ENCODE results near the gene SEMA4C. TPM values are rescaled to one million over a fixed set of nuclear protein-coding genes. Genes with fewer than 3 reads are reported as not detected.

The SEMA4C gene
- total RNA-seq, 2 experiments from 2014 or later = 55.8 to 56.8 TPM

DNA sequence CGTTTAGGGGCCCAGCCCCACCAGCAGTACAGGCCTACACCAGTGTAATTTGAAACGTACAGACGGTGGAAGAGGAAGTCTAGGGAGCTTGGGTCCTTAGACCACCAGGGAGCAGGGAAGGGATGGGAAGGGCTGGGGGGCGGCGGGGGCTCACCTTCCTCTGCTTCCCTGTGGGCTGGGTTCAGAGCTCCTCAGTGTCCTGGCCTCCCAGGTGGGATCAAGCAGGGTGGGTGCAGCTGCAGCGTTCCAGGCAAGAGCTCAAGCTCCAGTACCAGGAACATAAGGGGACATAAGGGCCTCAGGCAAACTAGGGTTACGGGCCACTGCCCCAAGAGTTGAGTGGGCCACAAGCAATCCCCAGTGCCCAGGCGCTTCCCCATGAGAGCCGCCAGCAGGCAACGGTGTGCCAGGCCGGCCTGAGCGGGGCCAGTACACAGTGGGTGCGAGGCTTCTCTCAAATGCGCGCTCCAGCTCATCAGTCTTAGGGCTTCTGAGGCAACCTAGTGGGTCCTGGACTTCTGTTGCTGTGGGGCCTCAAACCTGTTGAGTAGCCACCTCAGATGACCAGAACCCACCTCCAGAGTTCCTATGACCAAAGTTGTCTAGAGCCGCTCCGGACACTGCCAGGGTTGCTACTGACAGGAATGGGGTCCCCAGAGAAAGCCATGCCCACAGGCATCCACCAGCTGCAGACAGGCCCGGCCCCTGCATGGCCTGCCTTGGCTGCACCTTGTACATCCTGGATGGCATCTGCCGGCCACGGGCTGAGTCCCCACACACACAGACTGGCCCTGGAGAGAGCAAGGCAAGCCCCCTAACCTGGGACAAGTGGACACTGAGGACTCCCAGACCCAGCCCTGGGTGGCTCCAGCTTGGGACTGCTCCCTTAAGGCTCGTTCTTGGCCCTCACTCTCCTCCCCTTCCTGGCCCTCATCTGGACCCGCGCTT, 31.3 kb downstream of the SEMA4C start:
- Histone ChIP-seq H3K4me3 (ENCODE audit: low read length) (peak overlapping the region; percentile 46), H3K4me1 (ENCODE audit: insufficient read depth, low read length) (peaks cover 22% of the 10 kb centered on the region), H3K27ac (ENCODE audit: low read depth in 1 of 2, low read length in 2 of 2) (no peak overlapping the region), H3K9me3 (ENCODE audit: control insufficient read depth in 1 of 2, insufficient read depth in 1 of 2, low read length in 2 of 2) (no peaks in the 10 kb centered on the region), H3K36me3 (ENCODE audit: insufficient read depth, low read length) (peaks cover 18% of the 10 kb centered on the region), H3K27me3 (ENCODE audit: control insufficient read depth in 1 of 2, insufficient read depth in 2 of 2, low read length in 2 of 2) (no peaks in the 10 kb centered on the region)
- H3K4me3 Mint-ChIP-seq = peak overlapping the region; percentile 70
- TF ChIP-seq, protein P1, sequence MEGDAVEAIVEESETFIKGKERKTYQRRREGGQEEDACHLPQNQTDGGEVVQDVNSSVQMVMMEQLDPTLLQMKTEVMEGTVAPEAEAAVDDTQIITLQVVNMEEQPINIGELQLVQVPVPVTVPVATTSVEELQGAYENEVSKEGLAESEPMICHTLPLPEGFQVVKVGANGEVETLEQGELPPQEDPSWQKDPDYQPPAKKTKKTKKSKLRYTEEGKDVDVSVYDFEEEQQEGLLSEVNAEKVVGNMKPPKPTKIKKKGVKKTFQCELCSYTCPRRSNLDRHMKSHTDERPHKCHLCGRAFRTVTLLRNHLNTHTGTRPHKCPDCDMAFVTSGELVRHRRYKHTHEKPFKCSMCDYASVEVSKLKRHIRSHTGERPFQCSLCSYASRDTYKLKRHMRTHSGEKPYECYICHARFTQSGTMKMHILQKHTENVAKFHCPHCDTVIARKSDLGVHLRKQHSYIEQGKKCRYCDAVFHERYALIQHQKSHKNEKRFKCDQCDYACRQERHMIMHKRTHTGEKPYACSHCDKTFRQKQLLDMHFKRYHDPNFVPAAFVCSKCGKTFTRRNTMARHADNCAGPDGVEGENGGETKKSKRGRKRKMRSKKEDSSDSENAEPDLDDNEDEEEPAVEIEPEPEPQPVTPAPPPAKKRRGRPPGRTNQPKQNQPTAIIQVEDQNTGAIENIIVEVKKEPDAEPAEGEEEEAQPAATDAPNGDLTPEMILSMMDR (IDR thresholded peaks at IDR 0.05) = no peak
- CTCF ChIA-PET = interaction anchor here (1.2 to 3.9 kb wide), 2 partner anchors 19 kb away, joined by 8 to 18 read pairs; partner anchors contain the start of gene ANKRD39
- intact Hi-C loops (cut with DNase I, micrococcal nuclease) = loop anchor here in 1 of 2 experiments (1.0 kb wide), 1 partner anchor 22 kb away; the partner anchor contains the start of gene CNNM3
- no peaks in the 10 kb centered on the region for H3K9me3 Mint-ChIP-seq
- POLR2A ChIA-PET = interaction anchor here (1.1 to 2.5 kb wide), 5 partner anchors 19 to 124 kb away, joined by 3 to 16 read pairs (median 12); partner anchors contain the start of genes ANKRD39 and CNNM3
- peak overlapping the region; percentile 68 for H3K27ac Mint-ChIP-seq
- peaks cover 25% of the 10 kb centered on the region for H3K36me3 Mint-ChIP-seq (ENCODE audit: low read depth)
- ATAC-seq (ENCODE audit: poor library complexity) (peak; percentile 3), DNase-seq (peak in 2 of 14 experiments; percentile 17 to 24)
- peaks cover 21% of the 10 kb centered on the region for H3K4me1 Mint-ChIP-seq (ENCODE audit: low read depth)
- no peaks in the 10 kb centered on the region for H3K27me3 Mint-ChIP-seq

DNA sequence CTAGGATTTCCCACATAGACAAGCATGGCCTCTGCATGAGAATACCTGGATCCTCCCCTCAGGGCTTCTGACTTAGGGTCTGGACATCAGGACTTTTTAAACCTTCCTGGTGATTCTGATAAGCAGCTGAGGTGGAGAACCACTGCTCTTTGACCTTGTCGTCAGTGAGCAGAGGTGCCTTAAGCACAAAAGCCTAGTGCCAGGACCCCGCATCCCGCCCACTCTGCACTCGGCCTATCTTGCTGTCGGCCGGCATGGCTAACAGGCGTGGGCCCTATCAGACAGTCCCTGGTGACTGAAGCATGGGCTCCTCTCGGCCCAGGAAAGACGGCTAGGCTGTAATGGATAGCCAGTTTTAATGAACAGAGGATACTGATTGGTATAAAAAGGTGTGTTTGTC, 32.3 kb downstream of the SEMA4C start:
- H3K9me3 ChIP-seq (ENCODE audit: control insufficient read depth in 1 of 2, insufficient read depth in 1 of 2, low read length in 2 of 2) = no peaks in the 10 kb centered on the region
- ATAC-seq (ENCODE audit: poor library complexity) = no peak
- ChIA-PET CTCF (interaction anchor here (1.0 to 1.2 kb wide), 2 partner anchors 20 kb away, joined by 4 to 8 read pairs; partner anchors contain the start of gene ANKRD39), POLR2A (no interaction called here)
- intact Hi-C loops (cut with DNase I, micrococcal nuclease) = no loop called here
- Mint-ChIP-seq H3K27me3 (no peaks in the 10 kb centered on the region), H3K9me3 (no peaks in the 10 kb centered on the region), H3K4me1 (ENCODE audit: low read depth) (peaks cover 21% of the 10 kb centered on the region), H3K4me3 (no peak overlapping the region), H3K36me3 (ENCODE audit: low read depth) (peaks cover 35% of the 10 kb centered on the region), H3K27ac (peak overlapping the region; percentile 45)
- no peaks in the 10 kb centered on the region for H3K27me3 ChIP-seq (ENCODE audit: control insufficient read depth in 1 of 2, insufficient read depth in 2 of 2, low read length in 2 of 2)
- no peak overlapping the region for H3K27ac ChIP-seq (ENCODE audit: low read depth in 1 of 2, low read length in 2 of 2)
- TF ChIP-seq, protein P1 (IDR thresholded peaks at IDR 0.05) = no peak
- DNase-seq = no peak
- H3K36me3 ChIP-seq (ENCODE audit: insufficient read depth, low read length) = peaks cover 28% of the 10 kb centered on the region
- H3K4me3 ChIP-seq (ENCODE audit: low read length) = no peak overlapping the region
- H3K4me1 ChIP-seq (ENCODE audit: insufficient read depth, low read length) = peaks cover 22% of the 10 kb centered on the region

DNA sequence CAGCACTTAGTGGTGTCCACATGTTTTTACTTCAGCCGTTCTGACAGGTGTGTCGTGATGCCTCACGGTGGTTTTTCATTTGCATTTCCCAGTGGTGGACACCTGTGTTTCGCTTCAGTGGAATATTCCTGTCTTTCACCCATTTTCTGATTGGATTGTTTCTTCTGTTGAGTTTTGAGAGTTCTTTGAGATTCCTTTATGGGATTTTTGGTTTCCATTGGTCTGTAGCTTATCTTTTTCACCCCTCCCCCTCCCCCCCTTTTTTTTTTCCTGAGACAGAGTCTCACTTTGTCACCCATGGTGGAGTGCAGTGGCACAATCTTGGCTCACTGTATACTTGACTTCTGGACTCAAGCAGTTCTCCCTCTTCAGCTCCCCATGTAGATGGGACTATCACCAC, 34.0 kb downstream of the SEMA4C start:
- no peaks in the 10 kb centered on the region for H3K9me3 ChIP-seq (ENCODE audit: control insufficient read depth in 1 of 2, insufficient read depth in 1 of 2, low read length in 2 of 2)
- Mint-ChIP-seq H3K9me3 (no peaks in the 10 kb centered on the region), H3K27ac (no peak overlapping the region), H3K4me3 (no peak overlapping the region), H3K36me3 (ENCODE audit: low read depth) (peaks cover 53% of the 10 kb centered on the region), H3K27me3 (no peaks in the 10 kb centered on the region), H3K4me1 (ENCODE audit: low read depth) (peaks cover 17% of the 10 kb centered on the region)
- H3K27ac ChIP-seq (ENCODE audit: low read depth in 1 of 2, low read length in 2 of 2) = no peak overlapping the region
- H3K27me3 ChIP-seq (ENCODE audit: control insufficient read depth in 1 of 2, insufficient read depth in 2 of 2, low read length in 2 of 2) = no peaks in the 10 kb centered on the region
- no peak for ATAC-seq (ENCODE audit: poor library complexity)
- intact Hi-C loops (cut with DNase I, micrococcal nuclease) = no loop called here
- peaks cover 46% of the 10 kb centered on the region for H3K36me3 ChIP-seq (ENCODE audit: insufficient read depth, low read length)
- CTCF ChIA-PET = interaction anchor here (1.1 kb wide), 1 partner anchor 19 kb away, joined by 3 read pairs; the partner anchor contains the start of gene CNNM3
- no peak overlapping the region for H3K4me3 ChIP-seq (ENCODE audit: low read length)
- POLR2A ChIA-PET = no interaction called here
- TF ChIP-seq, protein P1 (IDR thresholded peaks at IDR 0.05) = no peak
- H3K4me1 ChIP-seq (ENCODE audit: insufficient read depth, low read length) = peaks cover 22% of the 10 kb centered on the region
- DNase-seq = no peak

Data from CD4-positive, alpha-beta T cell (primary cell).